Kidney (tissue), 14 donors: Measurements from ENCODE around the gene PHF19. TPM values are rescaled to one million over a fixed set of nuclear protein-coding genes. Genes with fewer than 3 reads are reported as not detected.

Experiments
- DNase-seq, 5 donors: peaks; one replicate each; pipeline ENCODE4 v3.0.0-alpha.2; 2013 to 2020
- FAIRE-seq: peaks from 2 replicates; lab custom pipeline; 2012; peaks lifted over from hg19 to GRCh38; lab: Jason Lieb, UNC
- H3K27ac ChIP-seq, 2 donors: one replicate each; pipeline ENCODE4 v1.7.0; 2013; ENCODE audit warnings: low read depth in 2 of 2, low read length in 2 of 2, inconsistent platforms in 1 of 2
- H3K27me3 ChIP-seq: one replicate; pipeline ENCODE4 v1.7.1; 2013; ENCODE audit warnings: low read length, inconsistent platforms; ENCODE audit not compliant: control insufficient read depth, insufficient read depth
- H3K36me3 ChIP-seq, 3 donors: one replicate each; pipeline versions ENCODE4 v1.7.0 to v1.7.1; 2013; ENCODE audit warnings: low read length in 3 of 3, control low read depth in 1 of 3, inconsistent platforms in 1 of 3; ENCODE audit not compliant: insufficient read depth in 3 of 3, control insufficient read depth in 2 of 3
- H3K4me1 ChIP-seq, 3 donors: one replicate each; pipeline versions ENCODE4 v1.7.0 to v1.7.1; 2013; ENCODE audit warnings: low read length in 3 of 3, inconsistent platforms in 1 of 3, low read depth in 1 of 3; ENCODE audit not compliant: control insufficient read depth in 2 of 3, insufficient read depth in 2 of 3
- H3K4me3 ChIP-seq, 3 donors: one replicate each; pipeline versions ENCODE4 v1.7.0 to v1.8.1; 2013; ENCODE audit warnings: low read length in 3 of 3, control low read depth in 1 of 3, inconsistent platforms in 1 of 3
- H3K9ac ChIP-seq, 3 donors: one replicate each; pipeline versions ENCODE4 v1.7.0 to v1.7.1; 2013; ENCODE audit warnings: low read length in 3 of 3, control low read depth in 1 of 3, inconsistent platforms in 1 of 3
- H3K9me3 ChIP-seq, 3 donors: one replicate each; pipeline versions ENCODE4 v1.7.0 to v1.7.1; 2013; ENCODE audit warnings: low read length in 3 of 3, control low read depth in 1 of 3, inconsistent platforms in 1 of 3; ENCODE audit not compliant: control insufficient read depth in 2 of 3, insufficient read depth in 1 of 3
- intact Hi-C: fragments of 100-400 bp; cut with DNase I; formaldehyde crosslinking; loops from one replicate; pipeline ENCODE4 v1.11.1; 2022
- polyA plus RNA-seq: library from polyadenylated mRNA; stranded (reverse); fragments of 350-450 nt; fragmentation: Illumina TruSeq; extraction: RNeasy Lipid Tissue Mini Kit (QIAGEN cat#74804); gene quantifications from one replicate; pipeline ENCODE4 v1.2.3, GENCODE V29; 2014; ENCODE audit warnings: low read depth, low replicate concordance; ENCODE audit not compliant: insufficient read depth
- total RNA-seq: library from RNA; stranded (reverse); fragmentation: NEBNext Ultra II Directional; extraction: Animal tissue kit (Norgen Biotek cat#: 25700); gene quantifications from one replicate; pipeline ENCODE4 v1.2.1, GENCODE V29; 2021
- TF ChIP-seq, protein P1 (sequence below): IDR thresholded peaks from 3 replicates; pipeline ENCODE4 v1.5.1; 2012; ENCODE audit warnings: mild to moderate bottlenecking, moderate library complexity, borderline replicate concordance; ENCODE audit not compliant: insufficient read depth; ENCODE audit errors: extremely low read depth
- donor health status: control.
- donor health status: control.
- donor health status: control.
- donor health status: control.
- donor health status: control.
- donor health status: DM: yes; HTN: yes; CAD: no.
- donor health status: Normal renal cell carcinoma (clear cell type).

The PHF19 gene
- total and polyA plus RNA-seq, 2 donors from 2014 or later, result 6.9 to 17.4 TPM

DNA sequence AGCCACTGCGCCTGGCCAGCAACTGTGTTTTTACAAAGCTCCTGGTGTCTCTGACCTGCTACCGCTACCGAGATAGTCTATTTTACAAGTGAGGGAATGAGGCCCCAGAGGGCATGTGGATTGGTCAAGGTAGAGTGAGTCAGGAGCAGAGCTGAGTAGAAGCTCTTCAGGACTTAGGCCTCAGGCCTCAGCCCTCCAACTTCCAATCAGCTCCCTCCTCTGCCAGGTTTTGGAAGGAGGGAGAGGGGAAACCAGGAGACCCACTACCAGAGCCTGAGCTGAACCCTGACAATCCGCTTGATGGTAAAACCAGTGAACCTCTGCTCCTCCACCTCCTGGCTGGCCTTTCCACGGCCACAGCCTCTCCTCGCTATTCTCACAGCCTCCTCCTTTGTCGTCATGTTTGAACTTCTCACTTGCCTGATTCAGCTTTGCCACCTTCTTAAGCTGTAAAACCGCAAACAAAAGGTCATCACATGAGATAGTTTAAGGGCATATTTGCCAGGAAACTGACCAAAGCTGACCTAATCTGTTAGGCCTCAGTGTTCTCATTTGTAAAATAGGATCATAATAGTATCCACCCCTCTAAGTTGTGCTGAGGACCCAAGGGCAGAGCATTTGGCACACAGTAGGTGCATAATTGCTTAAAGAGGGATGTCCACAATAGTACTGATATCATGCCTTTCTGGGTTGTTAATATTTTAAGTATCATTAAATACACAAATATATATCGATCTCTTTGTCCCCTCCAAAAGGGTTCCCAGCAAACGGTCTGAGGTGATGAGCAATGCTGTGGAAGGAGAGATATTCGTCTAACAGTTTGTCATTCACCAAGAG is 47.9 kb upstream of the PHF19 start:
- FAIRE-seq, result no peak
- intact Hi-C loops, result no loop called here
- H3K36me3 ChIP-seq, result no peaks in the 10 kb centered on the region
- no peak overlapping the region for H3K9ac ChIP-seq
- TF ChIP-seq, protein P1, sequence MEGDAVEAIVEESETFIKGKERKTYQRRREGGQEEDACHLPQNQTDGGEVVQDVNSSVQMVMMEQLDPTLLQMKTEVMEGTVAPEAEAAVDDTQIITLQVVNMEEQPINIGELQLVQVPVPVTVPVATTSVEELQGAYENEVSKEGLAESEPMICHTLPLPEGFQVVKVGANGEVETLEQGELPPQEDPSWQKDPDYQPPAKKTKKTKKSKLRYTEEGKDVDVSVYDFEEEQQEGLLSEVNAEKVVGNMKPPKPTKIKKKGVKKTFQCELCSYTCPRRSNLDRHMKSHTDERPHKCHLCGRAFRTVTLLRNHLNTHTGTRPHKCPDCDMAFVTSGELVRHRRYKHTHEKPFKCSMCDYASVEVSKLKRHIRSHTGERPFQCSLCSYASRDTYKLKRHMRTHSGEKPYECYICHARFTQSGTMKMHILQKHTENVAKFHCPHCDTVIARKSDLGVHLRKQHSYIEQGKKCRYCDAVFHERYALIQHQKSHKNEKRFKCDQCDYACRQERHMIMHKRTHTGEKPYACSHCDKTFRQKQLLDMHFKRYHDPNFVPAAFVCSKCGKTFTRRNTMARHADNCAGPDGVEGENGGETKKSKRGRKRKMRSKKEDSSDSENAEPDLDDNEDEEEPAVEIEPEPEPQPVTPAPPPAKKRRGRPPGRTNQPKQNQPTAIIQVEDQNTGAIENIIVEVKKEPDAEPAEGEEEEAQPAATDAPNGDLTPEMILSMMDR, result no peak
- no peak for DNase-seq
- no peaks in the 10 kb centered on the region for H3K9me3 ChIP-seq
- peak overlapping the region in 1 of 2 donors; percentile 18 for H3K27ac ChIP-seq
- no peaks in the 10 kb centered on the region for H3K27me3 ChIP-seq
- H3K4me1 ChIP-seq, result peaks cover 0 to 4% (median 0%) of the 10 kb centered on the region in 3 donors
- no peak overlapping the region for H3K4me3 ChIP-seq

DNA sequence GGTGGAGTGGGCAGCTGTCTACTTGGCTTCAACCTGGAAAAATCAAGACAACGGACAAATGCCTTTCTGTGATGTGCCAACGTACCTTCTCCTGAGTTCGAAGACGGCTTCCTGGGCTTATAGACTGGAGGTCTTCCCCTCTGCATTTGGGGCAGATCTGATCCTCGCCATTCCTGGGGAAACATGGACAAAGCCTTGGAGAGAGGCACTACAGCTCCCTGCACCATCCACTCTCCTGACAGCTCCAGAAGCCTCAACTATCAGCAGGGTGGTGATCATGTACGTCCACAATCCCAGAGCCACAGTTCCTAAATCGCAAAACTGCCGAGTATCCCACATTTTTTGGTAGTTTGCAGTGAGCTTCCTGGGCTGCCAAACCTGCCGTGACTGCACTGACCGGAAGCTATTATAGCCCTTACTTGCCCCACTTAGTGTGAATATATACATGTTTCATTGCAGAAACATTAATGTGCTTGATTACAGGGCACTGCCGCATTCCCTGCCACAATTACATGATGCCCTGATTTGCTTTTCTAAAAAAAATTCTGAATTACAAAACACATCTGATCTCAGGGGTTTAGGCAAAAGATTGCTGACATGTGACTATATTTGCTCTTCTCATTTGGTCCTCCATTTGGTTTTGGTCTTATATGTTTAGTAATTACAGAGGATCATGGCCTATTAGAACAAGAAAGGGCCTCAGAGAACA is 46.8 kb upstream of the PHF19 start:
- intact Hi-C loops, result no loop called here
- H3K4me3 ChIP-seq, result peak overlapping the region in 1 of 3 donors; percentile 3
- peaks cover 0 to 9% (median 0%) of the 10 kb centered on the region in 3 donors for H3K4me1 ChIP-seq
- TF ChIP-seq, protein P1, result no peak
- no peaks in the 10 kb centered on the region for H3K36me3 ChIP-seq
- no peak overlapping the region for H3K9ac ChIP-seq
- H3K27me3 ChIP-seq, result no peaks in the 10 kb centered on the region
- no peaks in the 10 kb centered on the region for H3K9me3 ChIP-seq
- H3K27ac ChIP-seq, result no peak overlapping the region
- no peak for FAIRE-seq
- no peak for DNase-seq

DNA sequence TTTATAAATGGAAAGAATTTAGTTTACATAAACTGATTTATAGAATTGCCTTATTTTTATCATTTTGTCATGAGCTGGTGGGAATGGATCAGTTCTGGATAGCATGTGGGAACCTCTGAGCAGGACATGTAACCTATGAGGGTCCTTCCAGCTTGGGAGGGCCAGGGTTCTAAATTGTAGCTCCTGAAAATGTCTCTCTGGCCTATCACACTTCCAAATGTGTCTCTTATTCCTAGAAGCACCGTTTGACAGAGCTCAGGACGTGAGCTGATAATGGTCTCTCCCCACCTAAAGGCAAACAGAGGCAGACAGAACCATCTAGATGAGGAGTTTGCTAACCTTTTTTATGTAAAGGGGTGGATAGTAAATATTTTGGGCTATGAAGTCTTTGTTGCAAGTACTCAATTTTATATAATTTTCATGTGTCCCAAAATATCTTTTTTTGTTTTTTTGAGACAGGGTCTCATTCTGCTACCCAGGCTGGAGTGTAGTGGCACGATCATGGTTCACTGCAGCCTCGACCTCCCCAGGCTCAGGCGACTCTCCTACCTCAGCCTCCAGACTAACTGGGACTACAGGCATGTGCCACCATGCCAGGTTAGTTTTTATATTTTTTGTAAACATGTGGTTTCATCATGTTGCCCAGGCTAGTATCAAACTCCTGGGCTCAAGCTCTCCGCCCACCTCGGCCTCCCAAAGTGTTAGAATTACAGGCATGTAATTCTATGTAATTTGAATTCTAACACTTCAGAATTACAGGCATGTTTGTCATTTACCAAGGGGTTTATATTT is 45.6 kb upstream of the PHF19 start:
- H3K9ac ChIP-seq, result no peak overlapping the region
- TF ChIP-seq, protein P1, result no peak
- DNase-seq (no peak), FAIRE-seq (no peak)
- H3K9me3 ChIP-seq, result no peaks in the 10 kb centered on the region
- no peaks in the 10 kb centered on the region for H3K27me3 ChIP-seq
- no peak overlapping the region for H3K4me3 ChIP-seq
- H3K36me3 ChIP-seq, result no peaks in the 10 kb centered on the region
- no peak overlapping the region for H3K27ac ChIP-seq
- intact Hi-C loops, result no loop called here
- peaks cover 0 to 8% (median 0%) of the 10 kb centered on the region in 3 donors for H3K4me1 ChIP-seq
